Fibroblast of lung (primary cell): Measurements from ENCODE around the gene POU2F2.

Experiments
- CTCF ChIP-seq, 2 donors: IDR thresholded peaks in 1 of 2; conservative IDR thresholded peaks in 1 of 2; 1 replicate in 1 of 2; 2 replicates in 1 of 2; pipeline ENCODE4 v1.5.1; 2011 to 2012; ENCODE audit warnings: low read length in 2 of 2, control low read depth in 1 of 2, inconsistent platforms in 1 of 2, low read depth in 1 of 2, mild to moderate bottlenecking in 1 of 2
- EZH2 ChIP-seq: IDR thresholded peaks from 2 replicates; pipeline ENCODE4 v1.5.1; 2012; ENCODE audit warnings: low read length, control low read depth, mild to moderate bottlenecking; ENCODE audit errors: missing control alignments

GRCh38 chr19:42066075-42066754 lies 66.0 kb downstream of the POU2F2 start:
- no peak for TF ChIP-seq CTCF (conservative IDR thresholded peaks at IDR 0.05 in 1 of 2, IDR thresholded peaks at IDR 0.05 in 1 of 2; ENCODE audit: low read depth in 1 of 2, low read length in 2 of 2)
- TF ChIP-seq EZH2, result no peak
